SK-N-SH treated with all-trans-retinoic acid at 6 μM for 48 hours (cell line): ENCODE data around the gene PLXNB1.

Source experiments
- ATAC-seq: fragments of 200-7000 bp; cut with Tn5 transposase; 3 replicates; pipeline ENCODE4 v1.9.1; 2020; ENCODE audit warnings: mild to moderate bottlenecking, moderate library complexity
- ARNTL ChIP-seq: fragments of 450-650 bp; formaldehyde crosslinking; IDR thresholded peaks from 2 replicates; pipeline ENCODE4 v1.5.0; 2020; ENCODE audit warnings: low read depth, mild to moderate bottlenecking, moderate library complexity, borderline replicate concordance
- BACH2 ChIP-seq: fragments of 250-450 bp; sonication (Bioruptor Pico); IDR thresholded peaks from 2 replicates; pipeline ENCODE4 v1.9.0; 2021; ENCODE audit warnings: mild to moderate bottlenecking, borderline replicate concordance
- CREB5 ChIP-seq: fragments of 250-450 bp; sonication (Bioruptor Pico); IDR thresholded peaks from 2 replicates; pipeline ENCODE4 v1.5.1; 2020; ENCODE audit warnings: low read depth, mild to moderate bottlenecking, moderate library complexity
- CSDC2 ChIP-seq: fragments of 250-450 bp; sonication (Bioruptor Pico); IDR thresholded peaks from 2 replicates; pipeline ENCODE4 v1.5.0; 2020; ENCODE audit warnings: mild to moderate bottlenecking, moderate library complexity
- ESRRG ChIP-seq: fragments of 250-450 bp; sonication (Bioruptor Pico); IDR thresholded peaks from 2 replicates; pipeline ENCODE4 v1.6.1; 2021; ENCODE audit warnings: mild to moderate bottlenecking
- GLIS3 ChIP-seq: fragments of 250-450 bp; sonication (Bioruptor Pico); IDR thresholded peaks from 2 replicates; pipeline ENCODE4 v1.5.0; 2020; ENCODE audit warnings: mild to moderate bottlenecking, moderate library complexity
- ISL1 ChIP-seq: fragments of 250-450 bp; sonication (Bioruptor Pico); IDR thresholded peaks from 2 replicates; pipeline ENCODE4 v2.1.2; 2022; ENCODE audit warnings: mild to moderate bottlenecking, moderate library complexity
- PATZ1 ChIP-seq: fragments of 250-450 bp; sonication (Bioruptor Pico); IDR thresholded peaks from 2 replicates; pipeline ENCODE4 v1.8.0; 2020; ENCODE audit warnings: mild to moderate bottlenecking, moderate library complexity, borderline replicate concordance
- POU6F1 ChIP-seq: fragments of 250-450 bp; sonication (Bioruptor Pico); IDR thresholded peaks from 2 replicates; pipeline ENCODE4 v1.8.0; 2021; ENCODE audit warnings: low read depth, mild to moderate bottlenecking, moderate library complexity, borderline replicate concordance
- PPARA ChIP-seq: fragments of 250-450 bp; sonication (Bioruptor Pico); IDR thresholded peaks from 2 replicates; pipeline ENCODE4 v1.5.0; 2020; ENCODE audit warnings: mild to moderate bottlenecking, borderline replicate concordance
- RARB ChIP-seq: fragments of 250-450 bp; sonication (Bioruptor Pico); IDR thresholded peaks from 2 replicates; pipeline ENCODE4 v1.8.0; 2021; ENCODE audit warnings: mild to moderate bottlenecking, moderate library complexity
- SNAI2 ChIP-seq: fragments of 250-450 bp; sonication (Bioruptor Pico); IDR thresholded peaks from 2 replicates; pipeline ENCODE4 v1.5.0; 2020; ENCODE audit warnings: mild to moderate bottlenecking, moderate library complexity
- TCF4 ChIP-seq: fragments of 250-450 bp; sonication (Bioruptor Pico); IDR thresholded peaks from 2 replicates; pipeline ENCODE4 v1.8.0; 2021; ENCODE audit warnings: mild to moderate bottlenecking, moderate library complexity, borderline replicate concordance
- TOX ChIP-seq: fragments of 250-450 bp; sonication (Bioruptor Pico); IDR thresholded peaks from 2 replicates; pipeline ENCODE4 v1.8.0; 2021; ENCODE audit warnings: mild to moderate bottlenecking, moderate library complexity, borderline replicate concordance
- TSHZ2 ChIP-seq: fragments of 250-450 bp; sonication (Bioruptor Pico); IDR thresholded peaks from 2 replicates; pipeline ENCODE4 v1.5.0; 2020; ENCODE audit warnings: mild to moderate bottlenecking, moderate library complexity
- ZC3H10 ChIP-seq: fragments of 250-450 bp; sonication (Bioruptor Pico); IDR thresholded peaks from 2 replicates; pipeline ENCODE4 v1.5.1; 2021; ENCODE audit warnings: mild to moderate bottlenecking, moderate library complexity
- ZFP3 ChIP-seq: fragments of 250-450 bp; sonication (Bioruptor Pico); IDR thresholded peaks from 2 replicates; pipeline ENCODE4 v1.5.0; 2020; ENCODE audit warnings: mild to moderate bottlenecking, moderate library complexity
- ZFP30 ChIP-seq: fragments of 450-650 bp; formaldehyde crosslinking; IDR thresholded peaks from 2 replicates; pipeline ENCODE4 v1.5.0; 2022; ENCODE audit warnings: mild to moderate bottlenecking, moderate library complexity
- ZNF565 ChIP-seq: fragments of 450-650 bp; formaldehyde crosslinking; conservative IDR thresholded peaks from 2 replicates; pipeline ENCODE4 v1.5.0; 2020; ENCODE audit warnings: low read depth, mild to moderate bottlenecking, moderate library complexity
- ZNF70 ChIP-seq: fragments of 450-650 bp; formaldehyde crosslinking; IDR thresholded peaks from 2 replicates; pipeline ENCODE4 v1.5.0; 2020; ENCODE audit warnings: mild to moderate bottlenecking, moderate library complexity
- ZNF8 ChIP-seq: fragments of 450-650 bp; formaldehyde crosslinking; IDR thresholded peaks from 2 replicates; pipeline ENCODE4 v1.5.0; 2020; ENCODE audit warnings: mild to moderate bottlenecking, moderate library complexity

The PLXNB1 gene

GRCh38 chr3:48420561-48420960, 9.3 kb downstream of the PLXNB1 start:
- TF ChIP-seq ARNTL (CRISPR knock-in tag) (no peak), TCF4 (CRISPR knock-in tag) (no peak), CSDC2 (CRISPR knock-in tag) (no peak), ZNF8 (CRISPR knock-in tag) (no peak), BACH2 (CRISPR knock-in tag) (no peak), TOX (CRISPR knock-in tag) (no peak), ZFP30 (CRISPR knock-in tag) (no peak), TSHZ2 (CRISPR knock-in tag) (no peak), POU6F1 (no peak), ZNF565 (CRISPR knock-in tag) (no peak), RARB (CRISPR knock-in tag) (no peak), ZC3H10 (CRISPR knock-in tag) (no peak), SNAI2 (CRISPR knock-in tag) (no peak), PPARA (CRISPR knock-in tag) (no peak), CREB5 (CRISPR knock-in tag) (no peak)
- ATAC-seq = no peak

GRCh38 chr3:48419597-48419996, 10.3 kb downstream of the PLXNB1 start:
- ATAC-seq = no peak
- TF ChIP-seq GLIS3 (CRISPR knock-in tag) (no peak), PATZ1 (CRISPR knock-in tag) (no peak), CSDC2 (CRISPR knock-in tag) (no peak), TOX (CRISPR knock-in tag) (no peak), PPARA (CRISPR knock-in tag) (no peak), ZNF8 (CRISPR knock-in tag) (no peak), RARB (CRISPR knock-in tag) (no peak), SNAI2 (CRISPR knock-in tag) (no peak), CREB5 (CRISPR knock-in tag) (no peak), BACH2 (CRISPR knock-in tag) (no peak), ARNTL (CRISPR knock-in tag) (no peak), ZFP3 (no peak), ISL1 (CRISPR knock-in tag) (no peak), ESRRG (CRISPR knock-in tag) (no peak), ZNF70 (no peak), TSHZ2 (CRISPR knock-in tag) (no peak), ZC3H10 (CRISPR knock-in tag) (no peak), ZFP30 (CRISPR knock-in tag) (no peak), ZNF565 (CRISPR knock-in tag) (no peak), POU6F1 (no peak)
